Keratinocyte (primary cell): Measurements from ENCODE around the gene CEP68. TPM values are rescaled to one million over a fixed set of nuclear protein-coding genes. Genes with fewer than 3 reads are reported as not detected.

Experiments used
- DNase-seq: peaks from one replicate; pipeline ENCODE4 v3.0.0-alpha.2; 2011; ENCODE audit warnings: low read depth, missing footprints, low spot score
- FAIRE-seq: peaks from 2 replicates; lab custom pipeline; 2011; peaks lifted over from hg19 to GRCh38; lab: Jason Lieb, UNC
- H2AFZ ChIP-seq: 2 replicates; pipeline ENCODE4 v1.6.0; 2012; ENCODE audit warnings: low read length, control low read depth, inconsistent platforms; ENCODE audit not compliant: control insufficient read depth
- H3K27ac ChIP-seq: 2 replicates; pipeline ENCODE4 v1.5.1; 2011; ENCODE audit warnings: low read length; ENCODE audit not compliant: control insufficient read depth, insufficient read depth
- H3K27me3 ChIP-seq: 3 replicates; pipeline ENCODE4 v1.6.0; 2011; ENCODE audit warnings: low read length; ENCODE audit not compliant: control insufficient read depth, insufficient read depth; ENCODE audit errors: extremely low read depth
- H3K36me3 ChIP-seq, 2 experiments: 2 replicates in 1 of 2; 3 replicates in 1 of 2; pipeline ENCODE4 v1.5.1; 2011; ENCODE audit warnings: low read length in 2 of 2, mild to moderate bottlenecking in 1 of 2; ENCODE audit not compliant: control insufficient read depth in 2 of 2, insufficient read depth in 2 of 2; ENCODE audit errors: extremely low read depth in 1 of 2
- H3K4me1 ChIP-seq: 3 replicates; pipeline ENCODE4 v1.5.1; 2011; ENCODE audit warnings: low read length; ENCODE audit not compliant: control insufficient read depth, insufficient read depth; ENCODE audit errors: extremely low read depth
- H3K4me2 ChIP-seq: 3 replicates; pipeline ENCODE4 v1.6.0; 2011; ENCODE audit warnings: low read depth, low read length; ENCODE audit not compliant: control insufficient read depth, insufficient read depth; ENCODE audit errors: extremely low read depth
- H3K4me3 ChIP-seq, 3 experiments: fragments of 200-600 bp in 1 of 3; sonication (generic) in 1 of 3; 2 replicates in 2 of 3; 3 replicates in 1 of 3; pipeline ENCODE4 v1.5.1; 2011 to 2016; ENCODE audit warnings: low read length in 3 of 3, mild to moderate bottlenecking in 3 of 3, control low read depth in 2 of 3, inconsistent platforms in 1 of 3, low read depth in 1 of 3, mixed read lengths in 1 of 3, mixed run types in 1 of 3, moderate library complexity in 1 of 3; ENCODE audit not compliant: control insufficient read depth in 2 of 3, insufficient read depth in 2 of 3; ENCODE audit errors: extremely low read depth in 1 of 3
- H3K79me2 ChIP-seq: 2 replicates; pipeline ENCODE4 v1.6.0; 2012; ENCODE audit warnings: low read length; ENCODE audit not compliant: control insufficient read depth, insufficient read depth
- H3K9ac ChIP-seq: 3 replicates; pipeline ENCODE4 v1.6.0; 2011; ENCODE audit warnings: low read length; ENCODE audit not compliant: control insufficient read depth, insufficient read depth; ENCODE audit errors: extremely low read depth
- H3K9me1 ChIP-seq: 3 replicates; pipeline ENCODE4 v1.6.0; 2011; ENCODE audit warnings: low read length; ENCODE audit not compliant: control insufficient read depth, insufficient read depth; ENCODE audit errors: extremely low read depth
- H3K9me3 ChIP-seq: 2 replicates; pipeline ENCODE4 v1.5.1; 2012; ENCODE audit warnings: low read depth, low read length; ENCODE audit not compliant: control insufficient read depth
- H4K20me1 ChIP-seq: 3 replicates; pipeline ENCODE4 v1.6.0; 2011; ENCODE audit warnings: low read length; ENCODE audit not compliant: control insufficient read depth, insufficient read depth; ENCODE audit errors: extremely low read depth
- EZH2 ChIP-seq: IDR thresholded peaks from one replicate; pipeline ENCODE4 v1.6.1; 2012; ENCODE audit warnings: inconsistent platforms, mild to moderate bottlenecking, low read length, moderate library complexity
- dilution Hi-C: fragments of 300-500 bp; cut with MboI; formaldehyde crosslinking; loops from one replicate; pipeline ENCODE4 v1.7.0; 2020; ENCODE audit warnings: low sequenced_read_pairs; ENCODE audit not compliant: extremely low pct_ligation_motif_present
- polyA plus RNA-seq, 5 experiments: library from polyadenylated mRNA; depleted of rRNA in 3 of 5; stranded (reverse) in 3 of 5; stranded (forward) in 1 of 5; unstranded in 1 of 5; fragments of >200 nt; gene quantifications; 1 replicate in 1 of 5; 2 replicates in 3 of 5; 3 replicates in 1 of 5; pipeline versions ENCODE4 v1.2.1 to v1.2.3, GENCODE V29; 2011 to 2012; ENCODE audit warnings: missing spikeins in 2 of 5, low read depth in 1 of 5, low replicate concordance in 1 of 5
- TF ChIP-seq, protein P1 (sequence below), 3 experiments: IDR thresholded peaks in 1 of 3; conservative IDR thresholded peaks in 1 of 3; optimal IDR thresholded peaks in 1 of 3; 2 replicates in 2 of 3; 3 replicates in 1 of 3; pipeline versions ENCODE3 to v1.5.1; 2011; ENCODE audit warnings: low read length in 3 of 3, mild to moderate bottlenecking in 3 of 3, moderate library complexity in 2 of 3, control low read depth in 1 of 3, inconsistent platforms in 1 of 3; ENCODE audit not compliant: insufficient read depth in 2 of 3; ENCODE audit errors: extremely low read depth in 1 of 3

Gene CEP68
- polyA plus RNA-seq, 1 donor (not counting 4 experiments of a cell fraction or from before 2014, with no cell fraction given) = 4.1 TPM

DNA sequence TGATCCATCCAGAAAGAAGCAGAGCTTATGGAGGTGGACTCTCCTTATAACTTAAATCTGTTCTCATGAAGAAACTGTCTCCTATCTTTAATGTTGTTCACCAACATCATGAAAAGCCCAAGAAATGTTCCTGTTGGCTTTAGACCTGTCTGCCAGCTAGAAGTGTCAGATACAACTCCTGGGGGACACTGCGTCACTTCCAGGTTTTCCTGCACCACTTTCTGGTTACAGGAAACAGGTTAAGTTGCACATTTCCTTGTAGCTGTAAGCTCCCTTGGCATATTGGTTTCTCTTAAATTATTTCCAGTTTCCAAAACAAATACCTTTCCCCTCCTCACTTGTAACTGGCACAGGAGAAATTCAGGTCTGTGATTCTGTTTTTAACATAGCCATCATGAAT, 2.9 kb downstream of the CEP68 start:
- Histone ChIP-seq H3K9ac (no peak overlapping the region), H3K4me2 (no peak overlapping the region), H3K4me1 (peaks cover 29% of the 10 kb centered on the region), H3K27ac (no peak overlapping the region), H3K9me1 (no peaks in the 10 kb centered on the region), H4K20me1 (no peaks in the 10 kb centered on the region), H3K4me3 (no peak overlapping the region), H3K36me3 (no peaks in the 10 kb centered on the region), H3K9me3 (no peaks in the 10 kb centered on the region), H2AFZ (no peak overlapping the region), H3K27me3 (no peaks in the 10 kb centered on the region), H3K79me2 (no peaks in the 10 kb centered on the region)
- no peak for FAIRE-seq
- DNase-seq = no peak
- TF ChIP-seq, protein P1, sequence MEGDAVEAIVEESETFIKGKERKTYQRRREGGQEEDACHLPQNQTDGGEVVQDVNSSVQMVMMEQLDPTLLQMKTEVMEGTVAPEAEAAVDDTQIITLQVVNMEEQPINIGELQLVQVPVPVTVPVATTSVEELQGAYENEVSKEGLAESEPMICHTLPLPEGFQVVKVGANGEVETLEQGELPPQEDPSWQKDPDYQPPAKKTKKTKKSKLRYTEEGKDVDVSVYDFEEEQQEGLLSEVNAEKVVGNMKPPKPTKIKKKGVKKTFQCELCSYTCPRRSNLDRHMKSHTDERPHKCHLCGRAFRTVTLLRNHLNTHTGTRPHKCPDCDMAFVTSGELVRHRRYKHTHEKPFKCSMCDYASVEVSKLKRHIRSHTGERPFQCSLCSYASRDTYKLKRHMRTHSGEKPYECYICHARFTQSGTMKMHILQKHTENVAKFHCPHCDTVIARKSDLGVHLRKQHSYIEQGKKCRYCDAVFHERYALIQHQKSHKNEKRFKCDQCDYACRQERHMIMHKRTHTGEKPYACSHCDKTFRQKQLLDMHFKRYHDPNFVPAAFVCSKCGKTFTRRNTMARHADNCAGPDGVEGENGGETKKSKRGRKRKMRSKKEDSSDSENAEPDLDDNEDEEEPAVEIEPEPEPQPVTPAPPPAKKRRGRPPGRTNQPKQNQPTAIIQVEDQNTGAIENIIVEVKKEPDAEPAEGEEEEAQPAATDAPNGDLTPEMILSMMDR (optimal IDR thresholded peaks at IDR 0.05 in 1 of 3, IDR thresholded peaks at IDR 0.05 in 1 of 3, conservative IDR thresholded peaks at IDR 0.05 in 1 of 3; ENCODE audit: extremely low read depth in 1 of 3, insufficient read depth in 2 of 3, low read length in 3 of 3) = no peak
- TF ChIP-seq EZH2 = no peak
- dilution Hi-C loops = no loop called here

DNA sequence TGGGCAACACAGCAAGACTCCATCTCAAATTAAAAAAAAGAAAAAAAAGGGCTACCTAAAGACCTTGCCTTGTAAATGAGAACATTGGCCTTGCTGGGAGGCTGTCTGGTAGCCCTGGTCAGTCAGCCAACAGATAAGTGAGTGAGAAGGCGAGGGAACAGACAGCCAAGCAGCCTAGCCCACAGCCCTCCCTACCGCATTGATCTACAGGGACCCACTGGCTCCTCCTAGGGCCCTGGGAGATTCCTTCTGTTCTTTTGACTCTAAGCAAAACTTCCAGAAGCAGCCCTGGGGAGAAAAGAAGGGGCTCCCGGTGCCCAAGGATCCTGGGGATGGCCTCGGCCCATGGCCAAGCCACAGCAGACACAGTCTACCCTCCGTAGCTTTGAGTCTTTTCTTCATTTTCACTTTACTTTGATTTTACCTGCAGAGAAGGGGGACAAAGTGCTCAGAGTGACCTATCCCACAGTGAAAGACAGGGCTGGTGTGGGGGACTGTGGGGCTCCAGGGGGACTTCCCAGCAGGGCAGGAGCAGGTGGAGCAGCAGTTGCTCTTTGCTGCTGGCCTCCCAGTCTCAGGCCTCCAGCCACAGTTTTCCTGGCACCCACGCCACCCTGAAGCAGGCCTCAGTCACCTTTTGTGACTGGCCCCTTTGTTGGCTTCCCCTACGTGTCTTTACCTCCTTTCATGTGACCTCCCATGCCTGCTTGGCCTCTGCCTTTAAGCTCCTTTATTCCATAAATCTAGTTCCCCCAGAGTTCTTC, 5.1 kb downstream of the CEP68 start:
- Histone ChIP-seq H4K20me1 (peaks cover 5% of the 10 kb centered on the region), H3K79me2 (no peaks in the 10 kb centered on the region), H3K9me1 (peaks cover 5% of the 10 kb centered on the region), H3K4me3 (no peak overlapping the region), H3K4me1 (peaks cover 48% of the 10 kb centered on the region), H3K36me3 (no peaks in the 10 kb centered on the region), H3K4me2 (peak overlapping the region; percentile 25), H3K9me3 (no peaks in the 10 kb centered on the region), H2AFZ (no peak overlapping the region), H3K27me3 (no peaks in the 10 kb centered on the region), H3K9ac (no peak overlapping the region), H3K27ac (peak overlapping the region; percentile 10)
- FAIRE-seq (no peak), DNase-seq (no peak)
- dilution Hi-C loops = no loop called here
- no peak for TF ChIP-seq EZH2
- TF ChIP-seq, protein P1 (optimal IDR thresholded peaks at IDR 0.05 in 1 of 3, IDR thresholded peaks at IDR 0.05 in 1 of 3, conservative IDR thresholded peaks at IDR 0.05 in 1 of 3; ENCODE audit: extremely low read depth in 1 of 3, insufficient read depth in 2 of 3, low read length in 3 of 3) = no peak
